HG03135 (cell line): ENCODE data around the gene PTK7.

Source experiments
- ATAC-seq: cut with Tn5 transposase; IDR thresholded peaks from one replicate; pipeline ENCODE4 v1.9.1; 2021; ENCODE audit warnings: mild to moderate bottlenecking, moderate library complexity; ENCODE audit not compliant: unreplicated experiment

PTK7 gene

GRCh38 chr6:43142101-43142500 lies 66.0 kb downstream of the PTK7 start:
- ATAC-seq = no peak

GRCh38 chr6:43143235-43144128 lies 67.4 kb downstream of the PTK7 start:
- ATAC-seq = peak; percentile 81

- no peak for ATAC-seq
Observed at GRCh38 chr6:43144879-43145278, 68.8 kb downstream of the PTK7 start.

GRCh38 chr6:43146261-43146660 lies 70.1 kb downstream of the PTK7 start:
- no peak for ATAC-seq

GRCh38 chr6:43146709-43147688 lies 70.9 kb downstream of the PTK7 start:
- no peak for ATAC-seq

GRCh38 chr6:43147691-43148477 lies 71.8 kb downstream of the PTK7 start:
- no peak for ATAC-seq

GRCh38 chr6:43149265-43149664 lies 73.2 kb downstream of the PTK7 start:
- ATAC-seq = no peak

GRCh38 chr6:43150051-43150751 lies 74.1 kb downstream of the PTK7 start:
- no peak for ATAC-seq

- ATAC-seq = no peak
Observed at GRCh38 chr6:43159599-43159998, 83.5 kb downstream of the PTK7 start.

- no peak for ATAC-seq
Observed at GRCh38 chr6:43163899-43164298, 87.8 kb downstream of the PTK7 start.

- no peak for ATAC-seq
Observed at GRCh38 chr6:43170417-43170930, 94.4 kb downstream of the PTK7 start.

GRCh38 chr6:43170931-43171706 lies 95.0 kb downstream of the PTK7 start, which contains the start of gene SRF:
TSS of gene SRF (plus strand) at chr6:43171269. CDS start at chr6:43171657, 388 bp downstream.
- ATAC-seq = peak; percentile 57

GRCh38 chr6:43171707-43172103 lies 95.6 kb downstream of the PTK7 start:
- ATAC-seq = no peak

- ATAC-seq = no peak
Observed at GRCh38 chr6:43172104-43173007, 96.2 kb downstream of the PTK7 start.

GRCh38 chr6:43173591-43174262 lies 97.6 kb downstream of the PTK7 start:
- no peak for ATAC-seq

GRCh38 chr6:43174263-43175112 lies 98.4 kb downstream of the PTK7 start:
- ATAC-seq = peak; percentile 64
